Diencephalon (tissue), 1 donor: ENCODE data around the gene GRXCR2. TPM values are rescaled to one million over a fixed set of nuclear protein-coding genes. Genes with fewer than 3 reads are reported as not detected.

Source experiments
- total RNA-seq: library from RNA; depleted of rRNA; stranded (reverse); fragments of >200 nt; gene quantifications from one replicate; pipeline ENCODE4 v1.2.3, GENCODE V29; 2014

GRXCR2 gene, protein sequence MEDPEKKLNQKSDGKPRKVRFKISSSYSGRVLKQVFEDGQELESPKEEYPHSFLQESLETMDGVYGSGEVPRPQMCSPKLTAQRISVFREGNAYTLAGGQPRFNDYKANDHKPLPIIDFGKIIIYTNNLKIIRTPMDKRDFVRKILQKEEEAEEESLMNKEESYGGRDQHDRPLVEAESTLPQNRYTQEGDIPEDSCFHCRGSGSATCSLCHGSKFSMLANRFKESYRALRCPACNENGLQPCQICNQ
- total RNA-seq: not detected

GRCh38 chr5:145872914-145873313 is at the start of gene GRXCR2:
Gene GRXCR2 (minus strand): TSS chr5:145873014. CDS start chr5:145872968, 46 bp downstream.

DNA sequence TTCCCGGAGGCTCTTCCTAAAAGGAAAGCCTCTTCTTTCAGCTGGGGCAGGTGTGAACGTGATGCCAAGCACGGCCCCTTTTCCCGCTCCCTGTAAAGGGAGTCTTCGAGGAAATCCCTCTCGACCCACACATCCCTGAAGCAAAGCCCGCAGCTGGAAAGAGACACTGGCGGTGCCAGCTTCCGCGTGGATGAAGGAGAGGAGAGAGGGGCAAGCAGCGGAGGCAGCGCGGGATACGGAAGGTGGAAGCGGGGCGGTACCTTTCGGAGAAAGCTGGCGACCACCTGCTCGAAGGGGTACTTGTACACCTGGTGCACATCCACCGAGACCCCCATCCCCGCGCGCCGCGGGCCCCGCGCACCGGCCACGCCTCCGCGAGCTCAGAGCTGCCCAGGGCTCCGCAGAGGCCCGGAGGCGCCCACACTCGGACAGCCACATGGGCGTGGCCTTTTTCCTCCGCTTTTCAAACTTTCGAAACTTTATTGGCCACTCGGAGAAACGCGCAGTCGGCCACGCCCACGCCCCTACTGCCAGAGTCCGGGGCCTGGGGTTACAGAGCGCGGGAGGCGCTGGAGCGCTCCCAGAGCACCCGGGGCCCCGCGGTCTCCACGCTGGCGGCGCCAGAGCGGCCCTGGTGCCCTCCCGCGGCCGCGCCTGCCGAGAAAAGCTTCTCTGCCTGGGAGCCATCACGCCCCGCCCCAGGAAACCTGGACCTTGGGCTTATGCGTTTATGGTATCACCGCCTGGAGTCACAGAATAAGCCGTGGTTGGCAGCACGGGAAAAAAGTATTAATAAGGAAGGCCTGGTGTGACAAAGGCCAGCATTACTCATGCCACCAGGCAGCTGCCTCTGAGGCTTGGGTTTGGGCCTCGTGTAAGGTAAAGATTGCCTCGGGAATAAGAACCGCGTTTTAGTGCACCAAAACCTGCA is 37.6 kb downstream of the GRXCR2 start, which contains the start of gene PRELID2:
TSS of gene PRELID2 (minus strand) at position 426 of the 931 bp plus-strand sequence. CDS start at position 335, 91 bp downstream.

Other genes with a start within 250 kb of the GRXCR2 start
- 39.0 TPM for gene PRELID2, start 37.7 kb downstream of the GRXCR2 start, total RNA-seq
- 1.2 TPM for gene SH3RF2, start 63.6 kb upstream of the GRXCR2 start, total RNA-seq
- gene PLAC8L1, start 232.6 kb upstream of the GRXCR2 start, total RNA-seq: 0.69 TPM